ENCODE results near the gene PRKCB.

- TF ChIP-seq RFX5 (IDR thresholded peaks at IDR 0.05) (no peak), MAFK (IDR thresholded peaks at IDR 0.05; ENCODE audit: partially characterized antibody) (no peak), RNF2 (IDR thresholded peaks at IDR 0.05; ENCODE audit: borderline replicate concordance, low read depth) (no peak)
Measured at GRCh38 chr16:23796941-23797340, 38.8 kb upstream of the PRKCB start.

Data from A549 (cell line).